ENCODE results near the gene AOPEP.

The AOPEP gene

GRCh38 chr9:94850540-94851434, 124.3 kb downstream of the AOPEP start:
- DNase-seq (ENCODE audit: low read depth) = no peak

DNA sequence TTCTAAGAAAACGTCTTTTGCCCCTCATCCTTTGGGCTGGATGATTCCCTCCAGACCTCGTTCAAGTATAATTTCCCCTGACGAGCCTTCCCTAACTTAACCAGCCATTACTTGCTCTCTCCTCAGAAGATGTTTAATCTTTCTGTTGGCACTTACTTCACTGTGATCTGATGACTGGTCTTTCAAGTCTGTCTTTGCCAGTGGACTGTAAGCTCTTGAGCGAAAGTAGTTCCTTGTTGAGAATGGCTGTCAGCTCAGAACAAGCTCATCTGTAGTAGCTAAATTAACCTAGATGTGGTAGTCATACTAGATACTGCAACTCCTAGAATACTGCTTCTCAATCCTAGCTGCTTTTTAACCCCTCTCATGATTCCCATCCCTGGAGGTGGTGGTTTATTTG, 125.0 kb downstream of the AOPEP start:
- DNase-seq (ENCODE audit: low read depth) = no peak

- DNase-seq (ENCODE audit: low read depth) = no peak
These were observed 125.4 kb downstream of the AOPEP start for GRCh38 chr9:94851892-94852291.

DNA sequence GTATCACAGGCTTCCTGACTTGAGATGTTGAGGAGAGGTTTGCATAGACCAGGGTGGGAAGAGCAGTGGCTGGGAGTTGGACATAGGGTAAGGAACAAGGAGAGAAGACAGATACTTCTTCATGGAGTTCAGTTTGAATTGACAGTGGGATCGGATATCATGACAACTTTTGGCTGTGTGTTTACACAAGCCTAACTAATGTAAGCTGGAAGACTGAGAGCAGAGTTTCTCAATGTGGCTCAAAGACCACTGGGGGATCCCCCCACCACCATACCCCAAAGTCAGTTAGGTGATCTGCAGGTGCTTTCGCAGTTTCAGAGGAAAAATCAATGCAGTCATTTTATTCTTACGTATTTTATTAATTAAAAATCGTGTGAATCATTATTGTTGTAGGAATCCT, 125.9 kb downstream of the AOPEP start:
- no peak for DNase-seq (ENCODE audit: low read depth)

DNA sequence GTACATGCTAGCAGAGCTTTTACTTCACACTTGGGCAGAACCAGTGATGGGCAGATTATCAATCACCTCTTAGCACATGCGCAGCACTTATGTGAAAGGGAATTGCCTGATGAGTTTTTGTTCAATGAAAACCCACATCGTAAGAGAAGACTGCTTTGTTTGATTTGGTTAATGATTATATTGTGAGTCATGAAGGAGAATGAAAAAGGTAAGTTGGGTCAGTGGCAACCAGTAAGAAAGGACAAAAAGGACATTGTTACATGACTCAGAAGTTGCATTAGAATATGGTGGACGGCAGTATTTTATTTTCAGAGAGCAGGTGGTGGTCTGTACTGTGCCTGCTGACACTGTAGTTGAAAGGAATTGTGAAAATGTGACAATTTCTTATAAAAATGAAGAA, 127.4 kb downstream of the AOPEP start:
- DNase-seq (ENCODE audit: low read depth) = no peak

DNA sequence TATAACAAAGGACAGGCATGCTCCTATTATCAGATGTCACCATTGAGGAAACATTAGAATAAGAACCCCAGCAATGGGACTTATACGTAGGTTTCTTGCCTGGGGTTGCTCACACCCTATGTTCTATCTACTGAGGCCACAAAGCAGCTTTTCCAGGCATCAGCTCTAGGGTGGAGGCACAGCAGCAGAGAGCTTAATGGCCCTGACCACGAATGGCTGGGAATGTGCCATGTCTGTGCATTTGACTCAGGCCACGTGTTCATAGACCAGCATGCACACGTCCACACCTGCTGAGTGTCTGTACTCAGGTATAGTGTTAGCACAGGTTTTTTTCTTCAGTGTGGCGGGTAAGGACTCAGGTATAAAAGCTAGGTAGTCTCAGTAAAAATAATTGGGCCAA, 129.4 kb downstream of the AOPEP start:
- DNase-seq (ENCODE audit: low read depth) = no peak

GRCh38 chr9:94857791-94858190, 131.3 kb downstream of the AOPEP start:
- DNase-seq (ENCODE audit: low read depth) = no peak

DNA sequence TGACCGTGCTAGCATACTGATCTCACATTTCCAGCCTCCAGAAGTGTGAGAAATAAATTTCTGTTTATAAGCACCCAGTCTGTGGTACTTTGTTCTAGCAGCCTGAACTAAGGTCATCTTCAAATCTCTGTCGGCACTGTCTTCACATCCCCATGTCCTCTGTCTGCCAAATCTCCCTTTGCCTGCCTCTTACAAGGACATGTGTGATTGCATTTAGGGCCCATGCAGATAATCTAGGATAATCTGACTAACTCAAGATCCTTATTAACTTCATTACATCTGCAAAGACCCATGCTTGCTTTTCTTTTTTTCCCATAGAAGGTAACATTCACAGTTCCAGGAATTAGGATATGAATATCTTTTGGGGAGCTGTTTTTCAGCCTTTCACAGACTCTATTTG, 132.7 kb downstream of the AOPEP start:
- DNase-seq (ENCODE audit: low read depth) = no peak

GRCh38 chr9:94859891-94860290, 133.4 kb downstream of the AOPEP start:
- no peak for DNase-seq (ENCODE audit: low read depth)

GRCh38 chr9:94860678-94861588, 134.4 kb downstream of the AOPEP start:
- DNase-seq (ENCODE audit: low read depth) = peak; percentile 47

GRCh38 chr9:94861589-94862272, 135.2 kb downstream of the AOPEP start:
- no peak for DNase-seq (ENCODE audit: low read depth)

DNA sequence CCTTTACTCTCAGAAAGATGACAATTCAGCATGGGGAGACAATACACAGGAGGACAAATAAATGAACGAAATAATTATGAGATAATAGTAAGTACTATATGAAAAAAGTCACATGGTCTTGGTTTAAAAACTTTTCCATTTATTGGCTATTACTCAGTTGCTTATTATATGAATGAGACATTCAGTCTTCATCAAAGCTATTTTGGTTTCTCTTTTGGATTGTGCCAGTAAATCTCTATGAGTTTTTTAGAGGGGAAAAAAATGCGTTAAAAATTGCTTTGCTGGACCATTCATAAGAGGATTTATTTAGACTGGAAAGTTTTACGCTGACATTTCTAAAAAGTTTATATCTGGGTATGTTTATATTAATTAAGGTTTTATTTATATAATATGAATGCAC, 137.7 kb downstream of the AOPEP start:
- DNase-seq (ENCODE audit: low read depth) = no peak

GRCh38 chr9:94864862-94865509, 138.5 kb downstream of the AOPEP start:
- DNase-seq (ENCODE audit: low read depth) = no peak

- DNase-seq (ENCODE audit: low read depth) = no peak
These were observed 139.3 kb downstream of the AOPEP start for GRCh38 chr9:94865582-94866452.

- DNase-seq (ENCODE audit: low read depth) = no peak
These were observed 140.3 kb downstream of the AOPEP start for GRCh38 chr9:94866770-94867169.

GRCh38 chr9:94867281-94867841, 140.9 kb downstream of the AOPEP start:
- DNase-seq (ENCODE audit: low read depth) = no peak

GRCh38 chr9:94867842-94868312, 141.4 kb downstream of the AOPEP start:
- DNase-seq (ENCODE audit: low read depth) = no peak

DNA sequence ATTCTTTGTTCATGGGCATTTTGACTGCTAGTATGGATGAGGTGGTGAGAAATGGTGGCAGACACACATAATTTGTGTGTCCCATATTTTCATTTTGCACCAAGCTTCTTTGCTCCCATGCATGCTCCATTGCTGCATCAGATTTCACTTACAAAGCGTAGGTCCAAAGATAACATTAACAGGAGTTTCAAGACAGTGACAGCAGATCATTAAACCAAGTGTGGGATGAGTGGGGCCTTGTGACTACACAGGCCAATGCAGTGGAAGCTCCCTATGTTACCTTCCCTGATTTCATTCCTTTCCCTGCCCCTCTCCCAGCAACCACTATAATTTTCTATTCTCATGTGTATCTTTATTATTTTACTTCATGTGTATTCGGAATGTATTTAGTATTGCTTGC, 142.0 kb downstream of the AOPEP start:
- DNase-seq (ENCODE audit: low read depth) = no peak

DNA sequence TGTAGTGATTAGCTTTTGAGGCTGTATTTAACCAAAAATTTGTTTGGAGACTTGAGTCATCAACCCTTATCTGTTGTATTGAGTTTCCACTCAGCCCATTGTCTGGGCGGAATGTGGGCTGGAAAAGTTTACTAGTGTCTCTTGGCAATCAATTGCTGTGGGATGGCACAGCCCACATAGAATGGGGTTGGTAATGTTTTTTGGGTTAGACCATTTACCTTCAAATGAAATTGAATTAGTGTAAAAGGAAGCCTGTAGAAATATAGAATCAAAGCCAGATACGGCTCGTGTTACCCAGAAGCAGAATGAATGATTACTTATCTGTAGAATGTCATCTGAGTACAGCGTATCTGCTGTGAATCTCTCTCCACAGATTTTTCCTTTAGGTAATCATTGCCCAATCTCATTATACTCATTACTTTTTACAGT, 142.9 kb downstream of the AOPEP start:
- no peak for DNase-seq (ENCODE audit: low read depth)

DNA sequence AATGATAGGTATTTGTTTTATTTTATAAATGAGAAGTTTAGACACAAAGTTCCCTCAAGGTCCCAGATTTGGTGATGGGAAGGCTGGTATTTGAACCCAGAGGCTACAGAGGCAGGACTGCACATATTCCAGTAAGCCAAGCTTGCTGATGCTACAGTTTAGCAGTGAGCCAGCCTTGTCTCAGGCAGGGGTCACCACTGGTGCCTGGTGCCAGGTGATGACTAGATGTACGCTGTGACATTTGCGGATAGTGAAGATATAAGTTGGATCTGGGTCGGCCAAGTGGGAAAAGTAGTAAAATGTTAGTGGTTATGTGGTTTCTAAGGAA, 143.9 kb downstream of the AOPEP start:
- no peak for DNase-seq (ENCODE audit: low read depth)
